HCT116 (cell line): ENCODE results near the gene CRISP2. TPM values are rescaled to one million over a fixed set of nuclear protein-coding genes. Genes with fewer than 3 reads are reported as not detected.
"Not testable (repeated sequence)": the region's sequence is repeated elsewhere in the genome, so short reads cannot be mapped to it uniquely, and the experiment has no call there.

ENCODE experiments used
- ATAC-seq: fragments of 200-7000 bp; cut with Tn5 transposase; 2 replicates; pipeline ENCODE4 v1.9.1; 2020; ENCODE audit warnings: mild to moderate bottlenecking, moderate library complexity
- BruUV-seq: library from RNA; stranded (reverse); fragments of 400-500 nt; replicated peaks from 2 replicates; lab custom pipeline; 2021; lab: Mats Ljungman, UMichigan
- CTCF ChIA-PET: fragments of 300-600 bp; sonication (Branson Sonifier 250); formaldehyde crosslinking; loops from one replicate; lab custom pipeline; 2021; ENCODE audit warnings: antibody characterized with exemption; lab: Charles Lee
- POLR2A ChIA-PET: fragments of 300-600, 350-600 bp; sonication (Branson Sonifier 250); formaldehyde crosslinking; loops from one replicate; lab custom pipeline; 2021; ENCODE audit warnings: antibody characterized with exemption; lab: Charles Lee
- RAD21 ChIA-PET, 2 experiments: fragments of 300-600 bp; sonication (Branson Sonifier 250); formaldehyde crosslinking; loops; one replicate each; lab custom pipeline; 2023; ENCODE audit warnings: low total read pairs in 2 of 2; ENCODE audit not compliant: uncharacterized antibody in 2 of 2, unreplicated experiment in 2 of 2, low non-redundant PET in 1 of 2; lab: Charles Lee
- DNase-seq: peaks from one replicate; pipeline ENCODE4 v3.0.0-alpha.2; 2010; ENCODE audit warnings: low read depth, low spot score
- H2AFZ ChIP-seq: fragments of 200-600 bp; shearing (Covaris generic), sonication (generic); 2 replicates; pipeline ENCODE4 v1.6.1; 2017; ENCODE audit warnings: low read depth, mixed run types, mixed read lengths, antibody characterized with exemption, low read length; ENCODE audit not compliant: poor library complexity, severe bottlenecking
- H3K27ac ChIP-seq: 2 replicates; pipeline ENCODE4 v1.5.1; 2012; ENCODE audit warnings: low read depth, low read length
- H3K27me3 ChIP-seq: fragments of 200-600 bp; sonication (generic); 2 replicates; pipeline ENCODE4 v1.6.1; 2016; ENCODE audit warnings: mixed run types, low read length, mixed read lengths; ENCODE audit not compliant: insufficient read depth
- H3K36me3 ChIP-seq, 2 experiments: fragments of 200-500 bp in 1 of 2; fragments of 200-600 bp in 1 of 2; sonication (Bioruptor generic) in 1 of 2; sonication (generic) in 1 of 2; 2 replicates each; pipeline versions ENCODE4 v1.5.1 to v1.6.1; 2014 to 2016; ENCODE audit warnings: low read length in 2 of 2, inconsistent platforms in 1 of 2, mixed read lengths in 1 of 2, mixed run types in 1 of 2; ENCODE audit not compliant: insufficient read depth in 2 of 2, control insufficient read depth in 1 of 2
- H3K4me1 ChIP-seq, 2 experiments: fragments of 200-600 bp in 1 of 2; sonication (generic) in 1 of 2; 2 replicates each; pipeline versions ENCODE4 v1.5.1 to v1.6.1; 2012 to 2017; ENCODE audit warnings: low read length in 2 of 2, inconsistent platforms in 1 of 2, mild to moderate bottlenecking in 1 of 2, mixed read lengths in 1 of 2, mixed run types in 1 of 2, moderate library complexity in 1 of 2; ENCODE audit not compliant: insufficient read depth in 2 of 2, control insufficient read depth in 1 of 2
- H3K4me2 ChIP-seq: fragments of 200-600 bp; sonication (generic); 2 replicates; pipeline ENCODE4 v1.6.1; 2017; ENCODE audit warnings: mixed run types, low read length, mixed read lengths
- H3K4me3 ChIP-seq, 2 experiments: fragments of 200-600 bp in 1 of 2; sonication (generic) in 1 of 2; replicated peaks in 1 of 2; 2 replicates each; pipeline ENCODE4 v1.5.1; 2011 to 2016; ENCODE audit warnings: low read length in 2 of 2, control low read depth in 1 of 2, low read depth in 1 of 2, mild to moderate bottlenecking in 1 of 2, mixed read lengths in 1 of 2, mixed run types in 1 of 2
- H3K79me2 ChIP-seq: fragments of 200-600 bp; sonication (generic); 2 replicates; pipeline ENCODE4 v1.6.1; 2017; ENCODE audit warnings: mild to moderate bottlenecking, mixed run types, low read length, moderate library complexity, mixed read lengths; ENCODE audit not compliant: insufficient read depth
- H3K9ac ChIP-seq: fragments of 200-600 bp; sonication (generic); 2 replicates; pipeline ENCODE4 v1.6.1; 2016; ENCODE audit warnings: low read length, mixed read lengths
- H3K9me2 ChIP-seq: fragments of 200-600 bp; sonication (generic), shearing (Covaris generic); 2 replicates; pipeline ENCODE4 v1.6.1; 2017; ENCODE audit warnings: mixed run types, mild to moderate bottlenecking, moderate library complexity; ENCODE audit not compliant: insufficient read depth
- H3K9me3 ChIP-seq, 2 experiments: fragments of 200-500 bp in 1 of 2; fragments of 200-600 bp in 1 of 2; sonication (Bioruptor generic) in 1 of 2; sonication (generic) in 1 of 2; 2 replicates each; pipeline ENCODE4 v1.6.1; 2014 to 2017; ENCODE audit warnings: low read length in 2 of 2, mixed read lengths in 2 of 2, inconsistent platforms in 1 of 2, low read depth in 1 of 2, mild to moderate bottlenecking in 1 of 2, mixed run types in 1 of 2, moderate library complexity in 1 of 2; ENCODE audit not compliant: control insufficient read depth in 1 of 2, insufficient read depth in 1 of 2
- H4K20me1 ChIP-seq: fragments of 200-600 bp; sonication (generic), shearing (Covaris generic); 2 replicates; pipeline ENCODE4 v1.6.1; 2017; ENCODE audit warnings: mixed run types, mild to moderate bottlenecking, moderate library complexity; ENCODE audit not compliant: insufficient read depth
- EZH2 ChIP-seq: fragments of 200-600 bp; sonication (generic); IDR thresholded peaks from 2 replicates; pipeline ENCODE4 v1.6.1; 2017; ENCODE audit warnings: antibody characterized with exemption, mixed run types
- SRF ChIP-seq: IDR thresholded peaks from 2 replicates; pipeline ENCODE4 v1.6.1; 2012; ENCODE audit warnings: low read depth
- YY1 ChIP-seq: IDR thresholded peaks from 2 replicates; pipeline ENCODE4 v1.6.1; 2011; ENCODE audit warnings: low read length, low read depth, moderate library complexity, mild to moderate bottlenecking; ENCODE audit not compliant: insufficient replicate concordance; ENCODE audit errors: extremely low read depth
- ZNF274 ChIP-seq: fragments of 200-500 bp; sonication (Bioruptor generic); IDR thresholded peaks from 2 replicates; pipeline ENCODE4 v1.6.1; 2014; ENCODE audit warnings: mild to moderate bottlenecking, low read depth, low read length, inconsistent platforms
- intact Hi-C: fragments of 100-400 bp; cut with micrococcal nuclease; formaldehyde crosslinking; loops from 2 replicates; pipeline ENCODE4 v1.10.0; 2022
- total RNA-seq: library from RNA; stranded (reverse); gene quantifications from one replicate; pipeline ENCODE4 v1.2.1, GENCODE V29; 2021; ENCODE audit not compliant: unreplicated experiment
- TF ChIP-seq, protein P1 (sequence below), 3 experiments: fragments of 200-600 bp in 1 of 3; sonication (generic) in 1 of 3; IDR thresholded peaks in 2 of 3; conservative IDR thresholded peaks in 1 of 3; 2 replicates each; pipeline ENCODE4 v1.5.1; 2012 to 2017; ENCODE audit warnings: low read depth in 2 of 3, low read length in 2 of 3, antibody characterized with exemption in 1 of 3, borderline replicate concordance in 1 of 3, control low read depth in 1 of 3, mild to moderate bottlenecking in 1 of 3, mixed read lengths in 1 of 3, mixed run types in 1 of 3, moderate library complexity in 1 of 3; ENCODE audit not compliant: insufficient read depth in 1 of 3

Gene CRISP2
- total RNA-seq, 1 experiment from 2014 or later, result not detected

- H3K4me1 ChIP-seq, result no peaks in the 10 kb centered on the region
- no peak overlapping the region for H3K4me3 ChIP-seq
- H3K9me2 ChIP-seq, result no peaks in the 10 kb centered on the region
- H3K9me3 ChIP-seq, result no peaks in the 10 kb centered on the region
- DNase-seq (no peak), ATAC-seq (no peak)
- TF ChIP-seq YY1, result no peak
- no peak for TF ChIP-seq EZH2
- TF ChIP-seq ZNF274, result no peak
- TF ChIP-seq SRF, result no peak
- TF ChIP-seq, protein P1, sequence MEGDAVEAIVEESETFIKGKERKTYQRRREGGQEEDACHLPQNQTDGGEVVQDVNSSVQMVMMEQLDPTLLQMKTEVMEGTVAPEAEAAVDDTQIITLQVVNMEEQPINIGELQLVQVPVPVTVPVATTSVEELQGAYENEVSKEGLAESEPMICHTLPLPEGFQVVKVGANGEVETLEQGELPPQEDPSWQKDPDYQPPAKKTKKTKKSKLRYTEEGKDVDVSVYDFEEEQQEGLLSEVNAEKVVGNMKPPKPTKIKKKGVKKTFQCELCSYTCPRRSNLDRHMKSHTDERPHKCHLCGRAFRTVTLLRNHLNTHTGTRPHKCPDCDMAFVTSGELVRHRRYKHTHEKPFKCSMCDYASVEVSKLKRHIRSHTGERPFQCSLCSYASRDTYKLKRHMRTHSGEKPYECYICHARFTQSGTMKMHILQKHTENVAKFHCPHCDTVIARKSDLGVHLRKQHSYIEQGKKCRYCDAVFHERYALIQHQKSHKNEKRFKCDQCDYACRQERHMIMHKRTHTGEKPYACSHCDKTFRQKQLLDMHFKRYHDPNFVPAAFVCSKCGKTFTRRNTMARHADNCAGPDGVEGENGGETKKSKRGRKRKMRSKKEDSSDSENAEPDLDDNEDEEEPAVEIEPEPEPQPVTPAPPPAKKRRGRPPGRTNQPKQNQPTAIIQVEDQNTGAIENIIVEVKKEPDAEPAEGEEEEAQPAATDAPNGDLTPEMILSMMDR (IDR thresholded peaks at IDR 0.05 in 2 of 3, conservative IDR thresholded peaks at IDR 0.05 in 1 of 3; ENCODE audit: borderline replicate concordance in 1 of 3, insufficient read depth in 1 of 3, low read depth in 2 of 3, low read length in 2 of 3), result no peak
- BruUV-seq, result no TSS peak
- CTCF ChIA-PET, result no interaction called here
- POLR2A ChIA-PET, result no interaction called here
- no peak overlapping the region for H3K4me2 ChIP-seq
- H3K36me3 ChIP-seq, result no peaks in the 10 kb centered on the region
- intact Hi-C loops, result no loop called here
- no peaks in the 10 kb centered on the region for H4K20me1 ChIP-seq
- no peaks in the 10 kb centered on the region for H3K79me2 ChIP-seq
- H3K27me3 ChIP-seq, result no peaks in the 10 kb centered on the region
- H3K27ac ChIP-seq, result no peak overlapping the region
- no peak overlapping the region for H3K9ac ChIP-seq
- no peak overlapping the region for H2AFZ ChIP-seq
- RAD21 ChIA-PET, result no interaction called here
Measured at GRCh38 chr6:49730251-49730650, 16.9 kb upstream of the CRISP2 start.

DNA sequence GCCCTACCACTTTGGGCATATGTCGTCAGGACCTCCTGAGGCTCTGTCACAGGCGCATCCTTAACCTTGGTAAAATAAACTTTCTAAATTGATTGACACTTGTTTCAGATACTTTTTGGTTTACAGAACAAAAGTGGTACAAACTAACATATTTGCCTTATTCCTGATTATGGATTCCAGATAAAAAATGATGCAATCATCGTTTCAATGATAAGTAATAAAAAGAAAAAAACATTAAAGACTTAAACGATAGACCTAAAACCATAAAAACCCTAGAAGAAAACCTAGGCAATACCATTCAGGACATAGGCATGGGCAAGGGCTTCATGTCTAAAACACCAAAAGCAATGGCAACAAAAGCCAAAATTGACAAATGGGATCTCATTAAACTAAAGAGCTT lies 10.6 kb upstream of the CRISP2 start:
- RAD21 ChIA-PET, H3K36me3 ChIP-seq, H4K20me1 ChIP-seq, BruUV-seq, H3K4me3 ChIP-seq, H3K9ac ChIP-seq, DNase-seq, H3K9me2 ChIP-seq, H3K9me3 ChIP-seq, H2AFZ ChIP-seq, CTCF ChIA-PET, H3K4me1 ChIP-seq, H3K27me3 ChIP-seq, H3K79me2 ChIP-seq, ATAC-seq, POLR2A ChIA-PET, H3K27ac ChIP-seq, intact Hi-C loops, H3K4me2 ChIP-seq: not testable (repeated sequence)
